Measurements from ENCODE around the gene DNAH7. TPM values are rescaled to one million over a fixed set of nuclear protein-coding genes. Genes with fewer than 3 reads are reported as not detected.
A peak's percentile ranks its signal among the peaks of the same experiment; 100 is the strongest.

DNAH7 gene
- total and polyA plus RNA-seq, 9 of the 15 experiments (the other 6 are each of a cell fraction or from before 2014, with no cell fraction given): 0.03 to 0.42 (median 0.18) TPM

DNA sequence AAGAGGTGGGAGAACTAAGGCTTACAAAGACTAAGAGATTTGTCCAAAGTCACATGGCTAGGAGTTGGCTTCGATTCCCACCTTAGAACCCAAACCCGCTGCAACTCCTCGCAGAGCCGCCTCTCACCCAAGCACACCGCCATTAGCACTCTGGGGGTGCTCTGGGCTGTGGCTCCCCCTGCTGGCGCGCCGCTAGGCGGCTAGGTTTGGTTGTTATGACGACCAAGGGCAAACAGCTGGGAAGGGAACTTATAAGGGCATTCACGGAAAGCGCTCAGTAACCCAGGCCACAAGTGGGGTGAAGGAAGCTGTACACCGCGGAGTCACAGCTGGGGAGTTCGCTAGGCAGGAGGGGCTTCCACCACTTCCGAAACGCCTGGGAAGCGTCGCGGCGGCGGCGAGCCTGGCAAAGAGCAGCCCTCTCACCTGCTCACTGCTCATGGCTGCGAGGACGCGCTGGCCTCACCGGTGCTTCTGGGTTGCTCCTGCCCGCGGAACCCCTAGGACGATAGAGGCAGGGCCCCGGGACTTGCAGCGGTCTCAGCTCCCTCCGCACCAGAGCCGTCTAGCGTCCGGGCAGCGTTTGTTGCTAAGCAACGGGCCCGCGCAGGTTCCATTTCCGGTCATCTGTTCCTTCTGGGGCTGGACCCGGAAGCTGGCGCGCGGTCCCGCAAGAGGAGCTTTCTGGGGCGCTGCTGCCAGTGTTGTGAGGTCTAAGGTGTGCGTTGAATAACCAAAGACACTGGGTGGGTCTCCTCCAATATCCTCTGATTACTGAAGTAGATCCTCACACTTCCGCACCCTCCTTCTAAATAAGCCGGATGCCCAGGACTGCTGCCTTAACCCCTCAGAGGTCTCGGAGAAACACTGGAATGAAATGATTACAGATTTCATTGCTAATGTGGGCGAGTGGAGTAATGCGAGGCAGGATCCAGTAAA lies at the start of gene DNAH7 (continued):
- TF ChIP-seq CUX1 (CRISPR knock-in tag; IDR thresholded peaks at IDR 0.05): no peak
- TF ChIP-seq EP400 (IDR thresholded peaks at IDR 0.05): peak; percentile 30; the same call in 1 of the 2 replicates
- TF ChIP-seq SAP30 (IDR thresholded peaks at IDR 0.05; ENCODE audit: borderline replicate concordance, insufficient read depth, low read depth, low read length, poor library complexity, severe bottlenecking): peak; percentile 97
- TF ChIP-seq, protein P1, sequence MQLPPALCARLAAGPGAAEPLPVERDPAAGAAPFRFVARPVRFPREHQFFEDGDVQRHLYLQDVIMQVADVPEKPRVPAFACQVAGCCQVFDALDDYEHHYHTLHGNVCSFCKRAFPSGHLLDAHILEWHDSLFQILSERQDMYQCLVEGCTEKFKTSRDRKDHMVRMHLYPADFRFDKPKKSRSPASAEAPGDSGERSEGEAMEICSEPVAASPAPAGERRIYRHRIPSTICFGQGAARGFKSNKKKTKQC (CRISPR knock-in tag; IDR thresholded peaks at IDR 0.05): peak; percentile 45; the same call in 1 of the 2 replicates
- TF ChIP-seq CC2D1A (IDR thresholded peaks at IDR 0.05): 0 out of 2 replicates have a peak, but pooled peaks have one; percentile 35
- peak; percentile 73; the same call in 1 of the 2 replicates for TF ChIP-seq STAG1 (CRISPR knock-in tag; IDR thresholded peaks at IDR 0.05; ENCODE audit: borderline replicate concordance)
- TF ChIP-seq NFIC (IDR thresholded peaks at IDR 0.05): peak; percentile 90
- peak; percentile 82; the same call in 1 of the 2 replicates for TF ChIP-seq LCOR (CRISPR knock-in tag; IDR thresholded peaks at IDR 0.05)
- TF ChIP-seq GABPB1 (CRISPR knock-in tag; IDR thresholded peaks at IDR 0.05): peak; percentile 89
- TF ChIP-seq KAT2B (IDR thresholded peaks at IDR 0.05; ENCODE audit: low read depth, low read length): no peak
- TF ChIP-seq SRSF1 (IDR thresholded peaks at IDR 0.05; ENCODE audit: low read depth, low read length): no peak
- TF ChIP-seq RBFOX2 (IDR thresholded peaks at IDR 0.05; ENCODE audit: low read depth, low read length): peak; percentile 65
- TF ChIP-seq PHF20 (IDR thresholded peaks at IDR 0.05; ENCODE audit: partially characterized antibody): peak; percentile 81
- TF ChIP-seq, protein P2, sequence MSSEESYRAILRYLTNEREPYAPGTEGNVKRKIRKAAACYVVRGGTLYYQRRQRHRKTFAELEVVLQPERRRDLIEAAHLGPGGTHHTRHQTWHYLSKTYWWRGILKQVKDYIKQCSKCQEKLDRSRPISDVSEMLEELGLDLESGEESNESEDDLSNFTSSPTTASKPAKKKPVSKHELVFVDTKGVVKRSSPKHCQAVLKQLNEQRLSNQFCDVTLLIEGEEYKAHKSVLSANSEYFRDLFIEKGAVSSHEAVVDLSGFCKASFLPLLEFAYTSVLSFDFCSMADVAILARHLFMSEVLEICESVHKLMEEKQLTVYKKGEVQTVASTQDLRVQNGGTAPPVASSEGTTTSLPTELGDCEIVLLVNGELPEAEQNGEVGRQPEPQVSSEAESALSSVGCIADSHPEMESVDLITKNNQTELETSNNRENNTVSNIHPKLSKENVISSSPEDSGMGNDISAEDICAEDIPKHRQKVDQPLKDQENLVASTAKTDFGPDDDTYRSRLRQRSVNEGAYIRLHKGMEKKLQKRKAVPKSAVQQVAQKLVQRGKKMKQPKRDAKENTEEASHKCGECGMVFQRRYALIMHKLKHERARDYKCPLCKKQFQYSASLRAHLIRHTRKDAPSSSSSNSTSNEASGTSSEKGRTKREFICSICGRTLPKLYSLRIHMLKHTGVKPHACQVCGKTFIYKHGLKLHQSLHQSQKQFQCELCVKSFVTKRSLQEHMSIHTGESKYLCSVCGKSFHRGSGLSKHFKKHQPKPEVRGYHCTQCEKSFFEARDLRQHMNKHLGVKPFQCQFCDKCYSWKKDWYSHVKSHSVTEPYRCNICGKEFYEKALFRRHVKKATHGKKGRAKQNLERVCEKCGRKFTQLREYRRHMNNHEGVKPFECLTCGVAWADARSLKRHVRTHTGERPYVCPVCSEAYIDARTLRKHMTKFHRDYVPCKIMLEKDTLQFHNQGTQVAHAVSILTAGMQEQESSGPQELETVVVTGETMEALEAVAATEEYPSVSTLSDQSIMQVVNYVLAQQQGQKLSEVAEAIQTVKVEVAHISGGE (CRISPR knock-in tag; IDR thresholded peaks at IDR 0.05): peak in 1 of 3 experiments; percentile 42; a peak in 2 of 6 replicates
- TF ChIP-seq ETS2 (tag; IDR thresholded peaks at IDR 0.05; ENCODE audit: borderline replicate concordance, poor library complexity, severe bottlenecking): no peak

Measured in K562 (cell line).